ENCODE results near the gene BLVRA.
"Not testable (repeated sequence)": the region's sequence is repeated elsewhere in the genome, so short reads cannot be mapped to it uniquely, and the experiment has no call there.

Gene BLVRA

GRCh38 chr7:43769791-43770465 lies 11.4 kb downstream of the BLVRA start:
- DNase-seq: no peak

- no peak for DNase-seq
These were observed 12.6 kb downstream of the BLVRA start for GRCh38 chr7:43771128-43771527.

- no peak for DNase-seq
These were observed 13.1 kb downstream of the BLVRA start for GRCh38 chr7:43771573-43771972.

- not testable (repeated sequence) for DNase-seq
These were observed 14.8 kb downstream of the BLVRA start for GRCh38 chr7:43773268-43773667.

GRCh38 chr7:43775255-43775654 lies 16.8 kb downstream of the BLVRA start:
- DNase-seq: not testable (repeated sequence)

GRCh38 chr7:43778293-43779044 lies 20.0 kb downstream of the BLVRA start:
- DNase-seq: not testable (repeated sequence)

GRCh38 chr7:43779045-43779812 lies 20.7 kb downstream of the BLVRA start:
- DNase-seq: no peak

GRCh38 chr7:43781726-43782607 lies 23.5 kb downstream of the BLVRA start:
- DNase-seq: no peak

GRCh38 chr7:43782768-43783555 lies 24.5 kb downstream of the BLVRA start:
- no peak for DNase-seq

GRCh38 chr7:43784030-43784584 lies 25.6 kb downstream of the BLVRA start:
- DNase-seq: no peak

- DNase-seq: not testable (repeated sequence)
These were observed 26.2 kb downstream of the BLVRA start for GRCh38 chr7:43784585-43785087.

- no peak for DNase-seq
These were observed 26.9 kb downstream of the BLVRA start for GRCh38 chr7:43785420-43785819.

- no peak for DNase-seq
These were observed 29.3 kb downstream of the BLVRA start for GRCh38 chr7:43787771-43788170.

- no peak for DNase-seq
These were observed 31.5 kb downstream of the BLVRA start for GRCh38 chr7:43790006-43790405.

- no peak for DNase-seq
These were observed 32.4 kb downstream of the BLVRA start for GRCh38 chr7:43790834-43791233.

- no peak for DNase-seq
These were observed 33.2 kb downstream of the BLVRA start for GRCh38 chr7:43791665-43792064.

GRCh38 chr7:43792471-43793150 lies 34.1 kb downstream of the BLVRA start:
- no peak for DNase-seq

- DNase-seq: no peak
These were observed 41.1 kb downstream of the BLVRA start for GRCh38 chr7:43799605-43800004.

- DNase-seq: no peak
These were observed 45.4 kb downstream of the BLVRA start for GRCh38 chr7:43803865-43804264.

- DNase-seq: no peak
These were observed 49.9 kb downstream of the BLVRA start for GRCh38 chr7:43808410-43808809.
